Heart right ventricle (tissue), 16 donors: ENCODE measurements around the gene CD96. TPM values are rescaled to one million over a fixed set of nuclear protein-coding genes. Genes with fewer than 3 reads are reported as not detected.
A peak's percentile ranks its signal among the peaks of the same experiment; 100 is the strongest.

Experiments
- ATAC-seq, 8 donors: fragments of 200-7000 bp; cut with Tn5 transposase; one replicate each; pipeline ENCODE4 v1.9.1; 2020; ENCODE audit warnings: mild to moderate bottlenecking in 8 of 8, moderate library complexity in 8 of 8, moderate number of reproducible peaks in 1 of 8
- DNase-seq, 2 donors: peaks; one replicate each; pipeline ENCODE4 v3.0.0-alpha.2; 2020
- H3K27ac ChIP-seq, 10 donors: fragments of 200-600 bp; sonication (generic) in 2 of 10; one replicate each; pipeline versions ENCODE4 v1.5.0 to v1.8.0; 2020 to 2022; ENCODE audit warnings: mild to moderate bottlenecking in 3 of 10
- H3K27me3 ChIP-seq, 7 donors: fragments of 200-600 bp; one replicate each; pipeline ENCODE4 v1.8.0; 2021 to 2022; ENCODE audit warnings: mild to moderate bottlenecking in 2 of 7
- H3K36me3 ChIP-seq, 9 donors: fragments of 200-600 bp; sonication (generic) in 1 of 9; one replicate each; pipeline versions ENCODE4 v1.5.0 to v1.8.0; 2020 to 2022; ENCODE audit warnings: mild to moderate bottlenecking in 2 of 9
- H3K4me1 ChIP-seq, 9 donors: fragments of 200-600 bp; sonication (generic) in 1 of 9; one replicate each; pipeline versions ENCODE4 v1.5.0 to v1.8.0; 2020 to 2022; ENCODE audit warnings: mild to moderate bottlenecking in 4 of 9
- H3K4me3 ChIP-seq, 10 donors: fragments of 200-600 bp; sonication (generic) in 2 of 10; one replicate each; pipeline versions ENCODE4 v1.5.0 to v1.8.0; 2020 to 2022; ENCODE audit warnings: mild to moderate bottlenecking in 7 of 10, moderate library complexity in 2 of 10
- H3K9me3 ChIP-seq, 11 donors: fragments of 200-600 bp in 10 of 11; sonication (generic) in 2 of 11; one replicate each; pipeline versions ENCODE4 v1.5.0 to v1.8.0; 2013 to 2022; ENCODE audit warnings: mild to moderate bottlenecking in 2 of 11, control low read depth in 1 of 11, moderate library complexity in 1 of 11
- CTCF ChIP-seq, 9 donors: fragments of 200-600 bp; sonication (generic) in 2 of 9; IDR thresholded peaks; one replicate each; pipeline versions ENCODE4 v1.5.0 to v1.8.0; 2021 to 2022; ENCODE audit warnings: antibody characterized with exemption in 9 of 9, mild to moderate bottlenecking in 5 of 9, moderate library complexity in 1 of 9
- WGBS, 2 donors: extraction: QIAGEN DNeasy Blood & Tissue Kit; methylation state at CpG; one replicate each; pipeline ENCODE4 v1.1.7; 2013; ENCODE audit warnings: inconsistent platforms in 1 of 2; 5-methylcytosine and 5-hydroxymethylcytosine counted together
- intact Hi-C, 10 donors: fragments of 100-400 bp; cut with DNase I; formaldehyde crosslinking; loops; one replicate each; pipeline versions ENCODE4 v1.11.1 to v1.14.2; 2022
- polyA plus RNA-seq, 2 donors: library from polyadenylated mRNA; stranded (reverse); fragments of 200-250 nt; gene quantifications; one replicate each; pipeline ENCODE4 v1.2.3, GENCODE V29; 2013
- total RNA-seq, 10 donors: library from RNA; stranded (reverse); fragmentation: NEBNext Ultra II Directional in 3 of 10; extraction: Animal tissue kit (Norgen Biotek cat#: 25700) in 3 of 10; gene quantifications; one replicate each; pipeline versions ENCODE4 v1.2.1 to v1.2.4, GENCODE V29; 2021 to 2023
- donor health status: Arrhythmogenic right ventricular cardiomyopathy.
- donor health status: ischemic (EF 13 %, LVEDD 7.1; RV severe dilation, severe dysfunction).
- donor health status: healthy with polysubstance abuse.
- donor health status: DM: no; HTN: yes; CAD: no.
- donor health status: DM: no; HTN: no; CAD: no.
- donor health status: ischemic (EF 25% LVEDD 6.9; RV normal size, moderate dysfunction).
- donor health status: ischemic (EF 25% LVEDD 5.7; RV mildly dilated, moderate dysfunction).
- donor health status: healthy.
- donor health status: DM: yes; HTN: yes; CAD: no.
- donor health status: Ischemic cardiomyopathy.
- donor health status: ischemic (EF 35%, LVEDD 5.7; RV mildly dilated, moderate dysfunction).
- donor health status: nonischemic (EF 11% LVEDD 7.7; RV severe dilation, severe dysfunction).
- donor health status: DM: yes; HTN: yes; CAD: no.
- donor health status: PGD.
- donor health status: ischemic (EF 29% LVEDD 5.4; RV normal size, mild dysfunction).
- donor health status: nonischemic (EF 23%, LVEDD 6.1; RV moderate dilation, normal function).

CD96 gene
- total and polyA plus RNA-seq, 12 donors: 0.07 to 6.2 (median 0.28) TPM

DNA sequence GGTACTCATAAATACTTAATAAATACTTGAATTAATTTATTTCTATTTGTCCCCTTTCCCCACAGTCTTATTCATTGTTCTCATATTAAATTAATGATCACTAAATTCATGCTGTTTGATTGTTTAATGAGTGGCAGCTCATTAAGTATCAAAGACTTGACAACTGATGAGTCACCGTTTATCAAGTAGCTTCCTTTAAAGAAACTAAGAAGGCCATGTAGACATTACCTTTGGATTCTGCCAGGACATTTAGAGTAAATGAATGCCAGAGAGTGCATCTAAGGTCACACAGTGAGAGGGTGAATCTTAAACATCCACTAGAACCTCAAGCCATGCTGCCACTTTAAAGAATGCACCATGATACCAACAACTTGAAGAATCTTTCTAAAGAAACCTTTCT lies 29.3 kb downstream of the CD96 start:
- ATAC-seq: no peak
- Histone ChIP-seq H3K27me3 (peaks cover 0 to 3% (median 0%) of the 10 kb centered on the region in 7 donors), H3K4me3 (no peak overlapping the region), H3K27ac (no peak overlapping the region), H3K36me3 (no peaks in the 10 kb centered on the region), H3K9me3 (no peaks in the 10 kb centered on the region), H3K4me1 (no peaks in the 10 kb centered on the region)
- WGBS, 2 donors: 84 to 90% methylated on average over 1 of the region's 1 CpG
- no peak for DNase-seq
- intact Hi-C loops: no loop called here
- no peak for TF ChIP-seq CTCF (IDR thresholded peaks at IDR 0.05)

DNA sequence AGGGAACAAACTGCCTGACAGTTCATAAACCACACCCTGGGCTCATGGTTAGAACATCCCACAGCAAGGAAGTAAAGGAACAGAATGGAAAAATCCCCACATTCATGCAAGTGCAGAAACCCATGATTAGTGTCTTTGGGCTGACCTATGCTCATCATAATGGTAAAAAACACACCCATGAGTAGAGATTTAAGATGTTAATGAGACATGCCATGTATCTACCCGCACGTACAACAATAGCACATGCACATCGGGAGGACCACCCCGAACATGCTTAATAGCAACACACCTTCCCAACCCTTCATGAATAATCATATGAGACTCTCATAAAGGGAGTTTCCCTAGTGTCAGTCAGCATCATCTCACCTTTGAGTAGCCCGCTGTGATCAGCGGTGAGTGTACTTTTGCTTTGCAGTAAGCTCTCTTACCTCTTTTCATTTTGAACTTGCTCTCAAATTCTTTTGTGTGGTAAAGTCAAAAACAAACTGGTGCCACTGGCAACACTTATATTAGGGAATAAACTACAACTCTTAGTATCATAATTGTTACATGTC lies 30.0 kb downstream of the CD96 start:
- Histone ChIP-seq H3K36me3 (no peaks in the 10 kb centered on the region), H3K9me3 (no peaks in the 10 kb centered on the region), H3K27me3 (peaks cover 0 to 3% (median 0%) of the 10 kb centered on the region in 7 donors), H3K27ac (no peak overlapping the region), H3K4me3 (no peak overlapping the region), H3K4me1 (no peaks in the 10 kb centered on the region)
- intact Hi-C loops: no loop called here
- ATAC-seq (no peak), DNase-seq (no peak)
- WGBS, 2 donors: 93 to 94% methylated on average over 6 of the region's 6 CpGs
- no peak for TF ChIP-seq CTCF (IDR thresholded peaks at IDR 0.05)

DNA sequence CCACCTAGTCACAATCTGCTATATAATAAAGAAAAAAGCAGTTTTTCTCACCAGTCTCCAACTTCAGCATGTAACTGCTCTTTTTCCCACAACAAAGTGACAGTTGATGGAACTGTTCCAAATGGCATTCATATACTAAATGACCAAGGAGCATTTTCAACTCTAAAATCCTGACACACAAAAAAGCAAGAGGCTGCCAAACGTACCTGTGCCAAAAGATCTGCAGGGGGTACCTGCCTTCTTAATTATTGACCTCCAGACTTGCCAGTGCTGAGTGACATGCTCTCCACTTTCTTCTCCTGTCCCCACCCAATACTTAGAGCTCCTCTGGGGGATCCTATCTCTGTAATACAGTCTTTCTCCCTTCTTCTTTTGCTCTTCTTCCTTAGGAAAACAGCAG lies 35.1 kb downstream of the CD96 start:
- Histone ChIP-seq H3K4me1 (no peaks in the 10 kb centered on the region), H3K36me3 (no peaks in the 10 kb centered on the region), H3K27ac (no peak overlapping the region), H3K9me3 (no peaks in the 10 kb centered on the region), H3K27me3 (peaks cover 0 to 3% (median 0%) of the 10 kb centered on the region in 7 donors), H3K4me3 (no peak overlapping the region)
- intact Hi-C loops: no loop called here
- WGBS, 2 donors: 32 to 48% methylated on average over 1 of the region's 1 CpG
- TF ChIP-seq CTCF (IDR thresholded peaks at IDR 0.05): no peak
- ATAC-seq (no peak), DNase-seq (no peak)

- 72 to 80% methylated on average over 4 of the region's 4 CpGs for WGBS, 2 donors
- Histone ChIP-seq H3K4me3 (no peak overlapping the region), H3K36me3 (no peaks in the 10 kb centered on the region), H3K27me3 (peaks cover 0 to 7% (median 0%) of the 10 kb centered on the region in 7 donors), H3K27ac (no peak overlapping the region), H3K4me1 (no peaks in the 10 kb centered on the region), H3K9me3 (no peaks in the 10 kb centered on the region)
- TF ChIP-seq CTCF (IDR thresholded peaks at IDR 0.05): peak in 6 of 9 donors; percentile 6 to 46 (median 40)
- peak in 4 of 8 donors; percentile 58 to 73 (median 68) for ATAC-seq
- intact Hi-C loops: no loop called here
- no peak for DNase-seq
Observed at GRCh38 chr3:111577798-111578685, 36.0 kb downstream of the CD96 start.
